GM18519 (cell line): ENCODE results near the gene SMIM10L2A.
A peak's percentile ranks its signal among the peaks of the same experiment; 100 is the strongest.
"Not testable (repeated sequence)": the region's sequence is repeated elsewhere in the genome, so short reads cannot be mapped to it uniquely, and the experiment has no call there.

Experiments used
- ATAC-seq: cut with Tn5 transposase; IDR thresholded peaks from one replicate; pipeline ENCODE4 v1.9.1; 2021; ENCODE audit warnings: mild to moderate bottlenecking, moderate library complexity; ENCODE audit not compliant: unreplicated experiment, low FRiP score

Gene SMIM10L2A

GRCh38 chrX:135421537-135421931 lies 210 bp upstream of the SMIM10L2A start:
- peak; percentile 78 for ATAC-seq

GRCh38 chrX:135422810-135423168 lies 1.0 kb downstream of the SMIM10L2A start:
- ATAC-seq: not testable (repeated sequence)

- not testable (repeated sequence) for ATAC-seq
These were observed 1.6 kb downstream of the SMIM10L2A start for GRCh38 chrX:135423173-135423864.

- ATAC-seq: no peak
These were observed 2.7 kb downstream of the SMIM10L2A start for GRCh38 chrX:135424469-135424868.

- no peak for ATAC-seq
These were observed 3.6 kb downstream of the SMIM10L2A start for GRCh38 chrX:135425026-135425965.

- no peak for ATAC-seq
These were observed 7.7 kb downstream of the SMIM10L2A start for GRCh38 chrX:135429429-135429828.

GRCh38 chrX:135431886-135432285 lies 10.1 kb downstream of the SMIM10L2A start:
- no peak for ATAC-seq

- no peak for ATAC-seq
These were observed 10.7 kb downstream of the SMIM10L2A start for GRCh38 chrX:135432453-135432852.

GRCh38 chrX:135432881-135433521 lies 11.3 kb downstream of the SMIM10L2A start:
- no peak for ATAC-seq

- no peak for ATAC-seq
These were observed 11.9 kb downstream of the SMIM10L2A start for GRCh38 chrX:135433531-135434257.

- ATAC-seq: no peak
These were observed 12.8 kb downstream of the SMIM10L2A start for GRCh38 chrX:135434258-135435138.

GRCh38 chrX:135435139-135435922 lies 13.6 kb downstream of the SMIM10L2A start:
- no peak for ATAC-seq

- ATAC-seq: no peak
These were observed 14.2 kb downstream of the SMIM10L2A start for GRCh38 chrX:135435933-135436332.

- ATAC-seq: no peak
These were observed 14.7 kb downstream of the SMIM10L2A start for GRCh38 chrX:135436456-135436855.

GRCh38 chrX:135436966-135437866 lies 15.5 kb downstream of the SMIM10L2A start:
- ATAC-seq: no peak

- ATAC-seq: no peak
These were observed 16.4 kb downstream of the SMIM10L2A start for GRCh38 chrX:135437867-135438733.

GRCh38 chrX:135438734-135439043 lies 16.9 kb downstream of the SMIM10L2A start:
- ATAC-seq: no peak
